HFFc6 (cell line): ENCODE data around the gene CLTB. TPM values are rescaled to one million over a fixed set of nuclear protein-coding genes. Genes with fewer than 3 reads are reported as not detected.

Experiments
- DNase-seq: peaks from one replicate; pipeline ENCODE4 v3.0.0-alpha.2; 2018
- H3K27ac Mint-ChIP-seq: 2 replicates; pipeline ENCODE4 v1.8.0; 2020; ENCODE audit warnings: mild to moderate bottlenecking, mixed read lengths
- H3K27me3 Mint-ChIP-seq: 2 replicates; pipeline ENCODE4 v1.8.0; 2021; ENCODE audit warnings: mild to moderate bottlenecking, moderate library complexity, mixed read lengths; ENCODE audit not compliant: insufficient read depth
- H3K36me3 Mint-ChIP-seq: 2 replicates; pipeline ENCODE4 v1.8.0; 2021; ENCODE audit warnings: low read depth, mixed read lengths
- H3K4me1 Mint-ChIP-seq: 2 replicates; pipeline ENCODE4 v1.8.0; 2020; ENCODE audit warnings: low read depth, mixed read lengths
- H3K4me3 Mint-ChIP-seq: 2 replicates; pipeline ENCODE4 v1.8.0; 2020; ENCODE audit warnings: mild to moderate bottlenecking, moderate library complexity, mixed read lengths
- H3K9me3 Mint-ChIP-seq: 2 replicates; pipeline ENCODE4 v1.8.0; 2020; ENCODE audit warnings: mild to moderate bottlenecking, mixed read lengths
- CTCF ChIP-seq: fragments of 200-600 bp; sonication (generic); IDR thresholded peaks from 2 replicates; pipeline ENCODE4 v1.5.0; 2021; ENCODE audit warnings: antibody characterized with exemption, mild to moderate bottlenecking
- microRNA-seq: library from miRNA; unstranded; fragments of <30 nt; microRNA quantifications from one replicate; pipeline ENCODE4, GENCODE V29; 2019
- total RNA-seq, 6 experiments: library from RNA; stranded (reverse); fragmentation: NEBNext Ultra II Directional; extraction: Animal tissue kit (Norgen Biotek cat#: 25700); gene quantifications; 2 replicates in 1 of 6; 3 replicates in 5 of 6; pipeline ENCODE4 v1.2.3, GENCODE V29; 2021

Gene CLTB
- total RNA-seq, 6 experiments from 2014 or later, result 178 to 226 (median 202) TPM

GRCh38 chr5:176353533-176353932 lies 62.8 kb downstream of the CLTB start:
- DNase-seq, result no peak
- Mint-ChIP-seq H3K27me3 (no peaks in the 10 kb centered on the region), H3K4me1 (peaks cover 21% of the 10 kb centered on the region), H3K27ac (no peak overlapping the region), H3K9me3 (no peaks in the 10 kb centered on the region), H3K4me3 (no peak overlapping the region), H3K36me3 (peaks cover 56% of the 10 kb centered on the region)
- no peak for TF ChIP-seq CTCF

GRCh38 chr5:176352116-176352878 lies 64.0 kb downstream of the CLTB start:
- Mint-ChIP-seq H3K27ac (peak overlapping the region; percentile 65), H3K36me3 (peaks cover 55% of the 10 kb centered on the region), H3K4me3 (no peak overlapping the region), H3K9me3 (no peaks in the 10 kb centered on the region), H3K4me1 (peaks cover 13% of the 10 kb centered on the region), H3K27me3 (no peaks in the 10 kb centered on the region; the same call in 1 of the 2 replicates)
- no peak for TF ChIP-seq CTCF
- DNase-seq, result peak; percentile 19

GRCh38 chr5:176350416-176350815 lies 65.9 kb downstream of the CLTB start:
- no peak for TF ChIP-seq CTCF
- no peak for DNase-seq
- H3K9me3 Mint-ChIP-seq, result no peaks in the 10 kb centered on the region
- peaks cover 12% of the 10 kb centered on the region for H3K4me1 Mint-ChIP-seq
- no peaks in the 10 kb centered on the region; the same call in 1 of the 2 replicates for H3K27me3 Mint-ChIP-seq
- no peak overlapping the region for H3K4me3 Mint-ChIP-seq
- H3K36me3 Mint-ChIP-seq, result peaks cover 64% of the 10 kb centered on the region
- H3K27ac Mint-ChIP-seq, result no peak overlapping the region; the same call in 1 of the 2 replicates

GRCh38 chr5:176342766-176343458 lies 73.4 kb downstream of the CLTB start:
- H3K4me3 Mint-ChIP-seq, result no peak overlapping the region
- H3K9me3 Mint-ChIP-seq, result no peaks in the 10 kb centered on the region
- H3K36me3 Mint-ChIP-seq, result peaks cover 13% of the 10 kb centered on the region
- no peak overlapping the region for H3K27ac Mint-ChIP-seq
- no peak for DNase-seq
- no peak for TF ChIP-seq CTCF
- H3K4me1 Mint-ChIP-seq, result no peaks in the 10 kb centered on the region
- peaks cover 2% of the 10 kb centered on the region for H3K27me3 Mint-ChIP-seq

Small RNA genes lying within 50 kb of the gene (microRNA-seq; reads per million reads assigned to microRNA genes)
- 6.2 reads per million for gene MIR1271

Other genes starting within 250 kb of the CLTB start
- 10 to 100 TPM; 11.1 to 14.2 (median 13.0) TPM for gene SIMC1, start 178.1 kb downstream of the CLTB start, total RNA-seq
- 100 to 1,000 TPM in 3 of 6 experiments, 10 to 100 TPM in 3; 82.4 to 111 (median 95.6) TPM for gene KIAA1191, start 54.8 kb downstream of the CLTB start, total RNA-seq
- 1 to 10 TPM; 6.6 to 8.9 (median 8.0) TPM for gene ARL10, start 51.1 kb downstream of the CLTB start, total RNA-seq
- 10 to 100 TPM; 27.8 to 48.7 (median 33.2) TPM for gene NOP16, start 27.9 kb downstream of the CLTB start, total RNA-seq
- gene HIGD2A, start 27.8 kb downstream of the CLTB start, total RNA-seq, result 100 to 1,000 TPM in 4 of 6 experiments, 10 to 100 TPM in 2; 90.4 to 109 (median 105) TPM
- 10 to 100 TPM; 43.4 to 53.1 (median 49.3) TPM for gene FAF2, start 31.8 kb upstream of the CLTB start, total RNA-seq
- gene RNF44, start 120.9 kb upstream of the CLTB start, total RNA-seq, result 10 to 100 TPM; 10.6 to 13.4 (median 11.3) TPM
- gene CDHR2, start 132.8 kb upstream of the CLTB start, total RNA-seq, result not detected
- gene GPRIN1, start 193.6 kb upstream of the CLTB start, total RNA-seq, result 1 to 10 TPM; 2.3 to 5.4 (median 2.6) TPM
- not detected for gene SNCB, start 214.0 kb upstream of the CLTB start, total RNA-seq
- not detected for gene EIF4E1B, start 214.1 kb upstream of the CLTB start, total RNA-seq
- gene TSPAN17, start 230.9 kb upstream of the CLTB start, total RNA-seq, result 10 to 100 TPM; 51.4 to 64.9 (median 57.6) TPM